GM06990 (cell line): ENCODE measurements around the gene PRDM9.
"Not testable (repeated sequence)": the region's sequence is repeated elsewhere in the genome, so short reads cannot be mapped to it uniquely, and the experiment has no call there.

Source experiments
- DNase-seq: peaks from one replicate; pipeline ENCODE4 v3.0.0-alpha.2; 2011; ENCODE audit not compliant: insufficient read length; ENCODE audit errors: extremely low read depth
- H3K27me3 ChIP-seq: replicated peaks from 2 replicates; pipeline ENCODE4 v1.6.0; 2011; ENCODE audit warnings: low read length; ENCODE audit not compliant: control insufficient read depth, insufficient read depth
- H3K36me3 ChIP-seq: 2 replicates; pipeline ENCODE4 v1.5.1; 2011; ENCODE audit warnings: low read length; ENCODE audit not compliant: control insufficient read depth, insufficient read depth
- H3K4me3 ChIP-seq: replicated peaks from 2 replicates; pipeline ENCODE4 v1.5.1; 2011; ENCODE audit warnings: low read depth, mild to moderate bottlenecking, control low read depth, low read length
- TF ChIP-seq, protein P1 (sequence below): IDR thresholded peaks from 2 replicates; pipeline ENCODE4 v1.5.1; 2011; ENCODE audit warnings: low read length, control low read depth, mild to moderate bottlenecking, inconsistent platforms; ENCODE audit not compliant: insufficient read depth, poor library complexity, severe bottlenecking

Gene PRDM9

DNA sequence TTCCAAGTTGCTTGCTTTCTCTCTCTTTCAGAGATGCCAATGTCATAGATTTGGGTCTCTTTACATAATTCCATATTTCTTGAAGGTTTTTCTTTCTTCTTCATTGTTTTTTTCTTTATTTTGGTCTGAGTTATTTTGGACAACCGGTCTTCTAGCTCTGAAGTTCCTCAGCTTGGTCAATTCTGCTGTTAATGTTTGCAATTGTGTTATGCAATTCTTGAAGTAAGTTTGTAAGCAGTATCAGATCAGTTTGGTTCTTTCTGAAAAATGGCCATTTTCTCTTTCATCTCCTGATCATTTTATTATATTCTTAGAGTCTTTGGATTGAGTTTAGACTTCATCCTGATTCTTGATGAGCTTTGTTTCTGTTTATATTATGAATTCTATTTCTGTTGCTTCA lies 16.4 kb upstream of the PRDM9 start:
- no peaks in the 10 kb centered on the region for H3K36me3 ChIP-seq
- no peak overlapping the region for H3K4me3 ChIP-seq
- DNase-seq = no peak
- no peaks in the 10 kb centered on the region for H3K27me3 ChIP-seq
- TF ChIP-seq, protein P1, sequence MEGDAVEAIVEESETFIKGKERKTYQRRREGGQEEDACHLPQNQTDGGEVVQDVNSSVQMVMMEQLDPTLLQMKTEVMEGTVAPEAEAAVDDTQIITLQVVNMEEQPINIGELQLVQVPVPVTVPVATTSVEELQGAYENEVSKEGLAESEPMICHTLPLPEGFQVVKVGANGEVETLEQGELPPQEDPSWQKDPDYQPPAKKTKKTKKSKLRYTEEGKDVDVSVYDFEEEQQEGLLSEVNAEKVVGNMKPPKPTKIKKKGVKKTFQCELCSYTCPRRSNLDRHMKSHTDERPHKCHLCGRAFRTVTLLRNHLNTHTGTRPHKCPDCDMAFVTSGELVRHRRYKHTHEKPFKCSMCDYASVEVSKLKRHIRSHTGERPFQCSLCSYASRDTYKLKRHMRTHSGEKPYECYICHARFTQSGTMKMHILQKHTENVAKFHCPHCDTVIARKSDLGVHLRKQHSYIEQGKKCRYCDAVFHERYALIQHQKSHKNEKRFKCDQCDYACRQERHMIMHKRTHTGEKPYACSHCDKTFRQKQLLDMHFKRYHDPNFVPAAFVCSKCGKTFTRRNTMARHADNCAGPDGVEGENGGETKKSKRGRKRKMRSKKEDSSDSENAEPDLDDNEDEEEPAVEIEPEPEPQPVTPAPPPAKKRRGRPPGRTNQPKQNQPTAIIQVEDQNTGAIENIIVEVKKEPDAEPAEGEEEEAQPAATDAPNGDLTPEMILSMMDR = no peak

DNA sequence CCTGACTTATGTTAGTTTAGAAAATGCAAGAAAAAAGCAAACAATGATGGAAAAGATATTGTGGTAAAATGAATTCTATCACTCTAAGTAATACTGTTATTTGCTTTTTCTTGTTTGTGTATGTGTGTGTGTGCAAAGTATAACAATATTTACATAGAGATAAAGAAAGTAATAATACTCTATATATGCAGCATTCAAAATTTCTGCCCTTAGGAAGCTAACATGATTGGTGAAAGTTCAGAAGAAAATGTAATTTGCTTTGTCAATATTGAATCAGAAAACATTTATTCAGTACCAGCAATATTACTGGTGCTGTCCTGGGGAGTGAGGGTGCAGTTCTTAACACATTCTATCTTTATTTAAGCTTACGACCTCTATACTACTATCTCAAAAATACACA lies 12.9 kb upstream of the PRDM9 start:
- Histone ChIP-seq H3K36me3 (no peaks in the 10 kb centered on the region), H3K4me3 (no peak overlapping the region), H3K27me3 (no peaks in the 10 kb centered on the region)
- TF ChIP-seq, protein P1 = no peak
- DNase-seq = no peak

DNA sequence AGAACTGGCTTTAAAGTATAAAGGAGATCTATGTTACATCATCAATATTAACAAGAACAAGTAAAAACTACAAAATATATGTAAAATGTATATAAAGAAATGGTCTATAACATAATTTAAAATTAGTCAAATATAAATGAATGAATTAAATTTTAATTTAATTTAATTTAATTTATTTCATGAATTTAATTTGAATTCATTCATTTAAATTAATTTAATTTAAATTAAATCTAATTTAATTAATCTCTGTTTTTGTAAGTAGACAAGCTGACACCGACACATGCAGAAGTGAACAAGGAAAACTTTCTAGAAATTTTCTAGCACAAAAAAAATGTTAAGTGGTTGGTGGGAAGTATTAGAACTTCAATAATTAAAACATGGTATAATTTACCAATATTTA lies 10.8 kb upstream of the PRDM9 start:
- no peak for DNase-seq
- Histone ChIP-seq H3K4me3 (no peak overlapping the region), H3K36me3 (no peaks in the 10 kb centered on the region), H3K27me3 (no peaks in the 10 kb centered on the region)
- TF ChIP-seq, protein P1 = no peak

DNA sequence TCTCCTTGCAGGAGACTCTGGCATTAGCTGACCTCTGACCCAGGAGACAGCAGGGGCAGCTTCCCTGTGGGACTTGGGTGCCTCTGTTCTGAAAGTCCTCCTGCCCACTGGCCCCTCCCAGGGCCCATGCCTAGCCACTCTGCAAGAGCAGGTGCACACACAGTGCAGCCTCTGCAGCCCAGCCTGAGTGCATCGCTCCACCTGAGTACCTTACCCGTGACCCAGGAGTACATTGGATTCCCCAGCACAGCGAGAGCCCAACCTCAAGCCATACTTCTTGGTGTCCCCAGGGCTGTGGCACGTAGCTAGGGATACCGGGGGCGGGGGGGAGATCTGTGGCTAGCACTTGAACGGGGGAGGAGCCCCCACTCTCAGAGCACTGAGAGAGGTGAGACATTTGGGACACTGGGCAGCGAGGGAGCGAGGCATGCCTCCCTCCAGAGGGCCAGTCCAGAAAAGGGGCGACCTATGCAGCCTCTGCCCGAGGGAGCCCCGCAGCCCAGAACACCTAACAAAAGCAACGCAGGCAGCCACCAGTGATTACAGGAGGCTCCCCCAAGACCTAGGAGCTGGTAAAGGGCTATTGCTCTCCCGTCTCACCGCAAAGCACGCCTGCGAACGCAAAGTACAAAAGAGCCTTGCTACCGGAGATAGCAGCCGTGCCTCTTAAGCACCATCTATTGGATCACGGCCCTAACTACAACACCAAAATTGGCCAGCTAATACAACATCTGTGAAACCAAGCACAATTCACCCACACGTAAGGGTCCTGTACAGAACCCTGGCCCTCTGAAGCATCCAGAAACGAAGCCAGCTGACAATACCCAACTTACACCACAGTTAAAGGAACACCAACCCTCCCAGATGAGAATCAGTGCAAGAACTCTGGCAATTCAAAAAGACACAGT lies 826 bp upstream of the PRDM9 start:
- no peak for DNase-seq
- TF ChIP-seq, protein P1 = no peak
- H3K27me3 ChIP-seq = no peaks in the 10 kb centered on the region
- no peaks in the 10 kb centered on the region for H3K36me3 ChIP-seq
- H3K4me3 ChIP-seq = no peak overlapping the region

DNA sequence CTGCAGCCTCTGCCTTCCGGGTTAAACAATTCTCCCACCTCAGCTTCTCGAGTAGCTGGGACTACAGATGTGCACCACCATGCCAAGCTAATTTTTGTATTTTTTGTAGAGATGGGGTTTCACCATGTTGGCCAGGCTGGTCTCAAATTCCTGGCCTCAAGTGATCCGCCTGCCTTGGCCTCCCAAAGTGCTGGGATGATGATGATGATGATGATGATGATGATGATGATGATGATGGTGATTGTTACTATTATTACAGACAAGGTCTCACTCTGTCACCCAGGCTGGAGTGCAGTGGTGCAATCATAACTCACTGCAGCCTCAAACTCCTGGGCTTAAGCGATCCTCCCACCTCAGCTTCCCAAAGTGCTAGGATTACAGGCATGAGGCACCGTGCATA lies 3.0 kb downstream of the PRDM9 start:
- not testable (repeated sequence) for DNase-seq, H3K4me3 ChIP-seq, H3K27me3 ChIP-seq, H3K36me3 ChIP-seq

DNA sequence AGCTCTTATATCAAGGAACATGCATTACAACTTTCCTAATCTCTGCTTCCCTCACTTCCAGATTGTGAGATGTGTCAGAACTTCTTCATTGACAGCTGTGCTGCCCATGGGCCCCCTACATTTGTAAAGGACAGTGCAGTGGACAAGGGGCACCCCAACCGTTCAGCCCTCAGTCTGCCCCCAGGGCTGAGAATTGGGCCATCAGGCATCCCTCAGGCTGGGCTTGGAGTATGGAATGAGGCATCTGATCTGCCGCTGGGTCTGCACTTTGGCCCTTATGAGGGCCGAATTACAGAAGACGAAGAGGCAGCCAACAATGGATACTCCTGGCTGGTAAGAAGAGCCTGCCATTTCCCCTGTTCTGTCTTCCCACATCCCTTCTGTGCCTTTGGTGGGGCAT lies 15.1 kb downstream of the PRDM9 start:
- Histone ChIP-seq H3K27me3 (no peaks in the 10 kb centered on the region), H3K4me3 (no peak overlapping the region), H3K36me3 (no peaks in the 10 kb centered on the region)
- no peak for DNase-seq
- TF ChIP-seq, protein P1 = no peak
